Neural cell (in vitro differentiated cells): ENCODE results near the gene LYPD6. TPM values are rescaled to one million over a fixed set of nuclear protein-coding genes. Genes with fewer than 3 reads are reported as not detected.
A peak's percentile ranks its signal among the peaks of the same experiment; 100 is the strongest.

Source experiments
- H2AFZ ChIP-seq: fragments of 200-600, 300-800 bp; sonication (generic), shearing (Covaris generic); 2 replicates; pipeline ENCODE4 v1.6.0; 2014; ENCODE audit warnings: low read depth, mild to moderate bottlenecking, antibody characterized with exemption, low read length, moderate library complexity
- H3F3A ChIP-seq: fragments of 200-600 bp; shearing (Covaris generic); 2 replicates; pipeline ENCODE4 v1.6.1; 2016; ENCODE audit warnings: mild to moderate bottlenecking, moderate library complexity, mixed read lengths, antibody characterized with exemption, low read length; ENCODE audit not compliant: insufficient read depth, poor library complexity, severe bottlenecking
- H3K27ac ChIP-seq: fragments of 200-600, 300-800 bp; sonication (generic), shearing (Covaris generic); 2 replicates; pipeline ENCODE4 v1.5.1; 2014; ENCODE audit warnings: mild to moderate bottlenecking, low read length, moderate library complexity
- H3K27me3 ChIP-seq: fragments of 300-800, 200-600 bp; sonication (generic), shearing (Covaris generic); 2 replicates; pipeline ENCODE4 v1.6.0; 2014; ENCODE audit warnings: mild to moderate bottlenecking, low read depth, low read length, moderate library complexity; ENCODE audit not compliant: insufficient read depth
- H3K36me3 ChIP-seq: fragments of 300-800, 200-600 bp; sonication (generic), shearing (Covaris generic); 2 replicates; pipeline ENCODE4 v1.5.1; 2014; ENCODE audit warnings: mild to moderate bottlenecking, antibody characterized with exemption, low read length, moderate library complexity; ENCODE audit not compliant: insufficient read depth
- H3K4me2 ChIP-seq: fragments of 300-800, 200-600 bp; sonication (generic), shearing (Covaris generic); 2 replicates; pipeline ENCODE4 v1.6.0; 2014; ENCODE audit warnings: mild to moderate bottlenecking, low read length
- H3K4me3 ChIP-seq: fragments of 300-800, 200-600 bp; sonication (generic), shearing (Covaris generic); 2 replicates; pipeline ENCODE4 v1.5.1; 2014; ENCODE audit warnings: mild to moderate bottlenecking, low read length, moderate library complexity
- H3K79me2 ChIP-seq: fragments of 200-600 bp; shearing (Covaris generic); replicated peaks from 2 replicates; pipeline ENCODE4 v1.6.0; 2014; ENCODE audit warnings: mild to moderate bottlenecking, low read length, moderate library complexity; ENCODE audit not compliant: insufficient read depth
- H3K9ac ChIP-seq: fragments of 300-800, 200-600 bp; sonication (generic), shearing (Covaris generic); 2 replicates; pipeline ENCODE4 v1.6.1; 2016; ENCODE audit warnings: mild to moderate bottlenecking, low read length, mixed read lengths
- H3K9me2 ChIP-seq: fragments of 200-600 bp; shearing (Covaris generic); 2 replicates; pipeline ENCODE4 v1.6.1; 2016; ENCODE audit warnings: mild to moderate bottlenecking, low read length, mixed read lengths; ENCODE audit not compliant: insufficient read depth
- H3K9me3 ChIP-seq: fragments of 200-600, 300-800 bp; sonication (generic), shearing (Covaris generic); 2 replicates; pipeline ENCODE4 v1.6.1; 2016; ENCODE audit warnings: mild to moderate bottlenecking, mixed run types, low read length, moderate library complexity, mixed read lengths
- H4K20me1 ChIP-seq: fragments of 200-600 bp; shearing (Covaris generic); 2 replicates; pipeline ENCODE4 v1.6.1; 2016; ENCODE audit warnings: mild to moderate bottlenecking, mixed run types; ENCODE audit not compliant: insufficient read depth
- EP300 ChIP-seq: fragments of 450-650 bp; conservative IDR thresholded peaks from 2 replicates; pipeline ENCODE4 v1.6.1; 2014; ENCODE audit warnings: antibody characterized with exemption, mild to moderate bottlenecking, moderate library complexity; ENCODE audit not compliant: poor library complexity, severe bottlenecking
- EZH2 ChIP-seq: fragments of 200-600, 300-800 bp; shearing (Covaris generic), sonication (generic); IDR thresholded peaks from 2 replicates; pipeline ENCODE4 v1.6.1; 2014; ENCODE audit warnings: antibody characterized with exemption, low read length, borderline replicate concordance, mild to moderate bottlenecking; ENCODE audit not compliant: insufficient read depth, poor library complexity, severe bottlenecking
- MXI1 ChIP-seq: fragments of 450-650 bp; conservative IDR thresholded peaks from 2 replicates; pipeline ENCODE4 v1.6.1; 2014; ENCODE audit warnings: antibody characterized with exemption, mild to moderate bottlenecking; ENCODE audit not compliant: poor library complexity, severe bottlenecking
- POLR2AphosphoS5 ChIP-seq: IDR thresholded peaks from 2 replicates; pipeline ENCODE4 v1.6.1; 2012
- RAD21 ChIP-seq: fragments of 450-650 bp; conservative IDR thresholded peaks from 2 replicates; pipeline ENCODE4 v1.6.1; 2014; ENCODE audit warnings: antibody characterized with exemption, mild to moderate bottlenecking, moderate library complexity
- SMC3 ChIP-seq: fragments of 450-650 bp; conservative IDR thresholded peaks from 2 replicates; pipeline ENCODE4 v1.6.1; 2014; ENCODE audit warnings: antibody characterized with exemption, mild to moderate bottlenecking, moderate library complexity; ENCODE audit not compliant: poor library complexity
- TAF1 ChIP-seq: IDR thresholded peaks from 2 replicates; pipeline ENCODE4 v1.6.1; 2012; ENCODE audit warnings: low read depth
- polyA plus RNA-seq: library from polyadenylated mRNA; depleted of rRNA; stranded (reverse); fragments of >200 nt; gene quantifications from 2 replicates; pipeline ENCODE4 v1.2.3, GENCODE V29; 2014
- TF ChIP-seq, protein P1 (sequence below): fragments of 450-650 bp; IDR thresholded peaks from 2 replicates; pipeline ENCODE4 v1.5.1; 2014; ENCODE audit warnings: antibody characterized with exemption, mild to moderate bottlenecking, moderate library complexity; ENCODE audit not compliant: poor library complexity, severe bottlenecking
- TF ChIP-seq, protein P2 (sequence below): IDR thresholded peaks from 2 replicates; pipeline ENCODE4 v1.6.1; 2012; ENCODE audit warnings: borderline replicate concordance

Gene LYPD6
- polyA plus RNA-seq, 1 donor from 2014 or later = 2.3 TPM

DNA sequence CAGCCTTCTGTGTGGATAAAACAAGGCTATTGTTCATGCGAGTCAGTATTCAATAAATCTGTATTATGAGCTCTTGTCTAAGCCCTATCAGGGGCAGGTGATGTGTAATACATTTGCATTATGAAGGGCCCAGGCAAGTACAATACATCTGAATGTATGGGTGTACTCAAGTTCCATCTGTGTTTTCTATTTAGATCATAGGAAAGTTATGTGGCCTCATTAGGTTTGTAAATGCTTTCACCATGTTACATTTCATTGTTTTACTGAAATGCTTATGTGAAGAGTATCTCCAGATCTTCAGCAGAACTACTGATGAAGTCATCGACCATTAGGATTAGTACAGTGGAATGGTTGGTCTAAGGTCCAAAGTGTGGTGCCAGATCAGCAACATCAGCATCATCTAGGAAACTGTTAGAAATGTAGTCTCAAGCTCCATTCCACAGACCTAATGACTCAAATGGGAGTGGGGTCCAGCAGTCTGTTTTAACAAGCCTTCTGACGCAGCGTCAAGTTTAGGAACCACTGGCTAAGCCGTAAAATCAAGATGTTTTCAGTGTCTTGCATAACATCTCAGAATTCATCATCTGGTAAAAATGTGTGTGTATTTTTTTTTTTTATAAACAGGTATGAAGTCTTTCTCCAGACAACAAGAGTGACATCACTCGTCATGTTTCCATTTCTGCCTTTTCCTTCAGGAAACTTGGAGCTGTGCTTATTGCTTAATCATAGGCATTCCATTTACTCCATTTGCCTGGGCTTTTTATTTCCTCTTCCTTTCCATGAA, 80.5 kb downstream of the LYPD6 start:
- H3K9ac ChIP-seq = no peak overlapping the region
- H3K4me3 ChIP-seq = no peak overlapping the region
- no peak overlapping the region for H2AFZ ChIP-seq
- no peaks in the 10 kb centered on the region for H3K9me3 ChIP-seq
- no peaks in the 10 kb centered on the region for H3F3A ChIP-seq
- no peaks in the 10 kb centered on the region for H3K27me3 ChIP-seq
- no peak overlapping the region for H3K4me2 ChIP-seq
- H4K20me1 ChIP-seq = no peaks in the 10 kb centered on the region
- no peaks in the 10 kb centered on the region for H3K79me2 ChIP-seq
- peak overlapping the region; percentile 40 for H3K27ac ChIP-seq
- no peaks in the 10 kb centered on the region for H3K9me2 ChIP-seq
- TF ChIP-seq, protein P1, sequence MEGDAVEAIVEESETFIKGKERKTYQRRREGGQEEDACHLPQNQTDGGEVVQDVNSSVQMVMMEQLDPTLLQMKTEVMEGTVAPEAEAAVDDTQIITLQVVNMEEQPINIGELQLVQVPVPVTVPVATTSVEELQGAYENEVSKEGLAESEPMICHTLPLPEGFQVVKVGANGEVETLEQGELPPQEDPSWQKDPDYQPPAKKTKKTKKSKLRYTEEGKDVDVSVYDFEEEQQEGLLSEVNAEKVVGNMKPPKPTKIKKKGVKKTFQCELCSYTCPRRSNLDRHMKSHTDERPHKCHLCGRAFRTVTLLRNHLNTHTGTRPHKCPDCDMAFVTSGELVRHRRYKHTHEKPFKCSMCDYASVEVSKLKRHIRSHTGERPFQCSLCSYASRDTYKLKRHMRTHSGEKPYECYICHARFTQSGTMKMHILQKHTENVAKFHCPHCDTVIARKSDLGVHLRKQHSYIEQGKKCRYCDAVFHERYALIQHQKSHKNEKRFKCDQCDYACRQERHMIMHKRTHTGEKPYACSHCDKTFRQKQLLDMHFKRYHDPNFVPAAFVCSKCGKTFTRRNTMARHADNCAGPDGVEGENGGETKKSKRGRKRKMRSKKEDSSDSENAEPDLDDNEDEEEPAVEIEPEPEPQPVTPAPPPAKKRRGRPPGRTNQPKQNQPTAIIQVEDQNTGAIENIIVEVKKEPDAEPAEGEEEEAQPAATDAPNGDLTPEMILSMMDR = no peak
- TF ChIP-seq EP300 (no peak), RAD21 (no peak), MXI1 (no peak)
- TF ChIP-seq, protein P2, sequence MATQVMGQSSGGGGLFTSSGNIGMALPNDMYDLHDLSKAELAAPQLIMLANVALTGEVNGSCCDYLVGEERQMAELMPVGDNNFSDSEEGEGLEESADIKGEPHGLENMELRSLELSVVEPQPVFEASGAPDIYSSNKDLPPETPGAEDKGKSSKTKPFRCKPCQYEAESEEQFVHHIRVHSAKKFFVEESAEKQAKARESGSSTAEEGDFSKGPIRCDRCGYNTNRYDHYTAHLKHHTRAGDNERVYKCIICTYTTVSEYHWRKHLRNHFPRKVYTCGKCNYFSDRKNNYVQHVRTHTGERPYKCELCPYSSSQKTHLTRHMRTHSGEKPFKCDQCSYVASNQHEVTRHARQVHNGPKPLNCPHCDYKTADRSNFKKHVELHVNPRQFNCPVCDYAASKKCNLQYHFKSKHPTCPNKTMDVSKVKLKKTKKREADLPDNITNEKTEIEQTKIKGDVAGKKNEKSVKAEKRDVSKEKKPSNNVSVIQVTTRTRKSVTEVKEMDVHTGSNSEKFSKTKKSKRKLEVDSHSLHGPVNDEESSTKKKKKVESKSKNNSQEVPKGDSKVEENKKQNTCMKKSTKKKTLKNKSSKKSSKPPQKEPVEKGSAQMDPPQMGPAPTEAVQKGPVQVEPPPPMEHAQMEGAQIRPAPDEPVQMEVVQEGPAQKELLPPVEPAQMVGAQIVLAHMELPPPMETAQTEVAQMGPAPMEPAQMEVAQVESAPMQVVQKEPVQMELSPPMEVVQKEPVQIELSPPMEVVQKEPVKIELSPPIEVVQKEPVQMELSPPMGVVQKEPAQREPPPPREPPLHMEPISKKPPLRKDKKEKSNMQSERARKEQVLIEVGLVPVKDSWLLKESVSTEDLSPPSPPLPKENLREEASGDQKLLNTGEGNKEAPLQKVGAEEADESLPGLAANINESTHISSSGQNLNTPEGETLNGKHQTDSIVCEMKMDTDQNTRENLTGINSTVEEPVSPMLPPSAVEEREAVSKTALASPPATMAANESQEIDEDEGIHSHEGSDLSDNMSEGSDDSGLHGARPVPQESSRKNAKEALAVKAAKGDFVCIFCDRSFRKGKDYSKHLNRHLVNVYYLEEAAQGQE = peak; percentile 39
- H3K36me3 ChIP-seq = no peaks in the 10 kb centered on the region

DNA sequence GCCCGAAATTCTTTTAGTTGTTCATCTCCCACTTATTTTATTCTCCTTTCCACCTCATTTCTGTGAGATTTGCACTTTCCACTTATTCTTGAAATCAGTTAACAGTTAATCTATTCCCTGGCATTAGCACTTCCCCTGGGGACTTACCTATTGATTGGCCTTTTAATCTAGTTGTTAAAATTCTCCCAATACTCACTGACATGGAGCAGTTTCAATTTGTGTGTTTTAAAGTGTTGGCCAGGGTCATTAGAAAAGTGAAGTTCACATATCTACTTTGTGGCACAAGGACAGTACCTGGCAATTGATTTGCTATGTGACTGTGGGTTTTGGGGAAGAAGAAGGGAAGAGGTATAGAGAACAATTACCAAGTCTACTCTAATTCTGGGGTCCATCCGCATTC, 83.1 kb downstream of the LYPD6 start:
- no peak overlapping the region for H3K9ac ChIP-seq
- H2AFZ ChIP-seq = no peak overlapping the region
- H3K79me2 ChIP-seq = no peaks in the 10 kb centered on the region
- no peaks in the 10 kb centered on the region for H4K20me1 ChIP-seq
- H3K27ac ChIP-seq = no peak overlapping the region
- no peaks in the 10 kb centered on the region for H3K27me3 ChIP-seq
- H3K4me2 ChIP-seq = no peak overlapping the region
- no peak overlapping the region for H3K4me3 ChIP-seq
- no peaks in the 10 kb centered on the region for H3K36me3 ChIP-seq
- TF ChIP-seq, protein P2 = no peak
- TF ChIP-seq RAD21 = no peak
- no peak for TF ChIP-seq EP300
- TF ChIP-seq, protein P1 = no peak
- no peak for TF ChIP-seq POLR2AphosphoS5
- TF ChIP-seq SMC3 = no peak
- TF ChIP-seq EZH2 = no peak
- no peak for TF ChIP-seq TAF1
- H3K9me2 ChIP-seq = no peaks in the 10 kb centered on the region
- no peaks in the 10 kb centered on the region for H3K9me3 ChIP-seq
- H3F3A ChIP-seq = no peaks in the 10 kb centered on the region
